Mucosa of rectum (tissue), 2 donors: Measurements from ENCODE around the gene ADAMTS14.

Experiments used
- H3K27ac ChIP-seq, 2 donors: one replicate each; pipeline ENCODE4 v1.7.0; 2013; ENCODE audit warnings: inconsistent platforms in 2 of 2, low read depth in 2 of 2, low read length in 2 of 2
- H3K27me3 ChIP-seq, 2 donors: one replicate each; pipeline ENCODE4 v1.7.0; 2013; ENCODE audit warnings: low read length in 2 of 2; ENCODE audit not compliant: control insufficient read depth in 2 of 2, insufficient read depth in 2 of 2
- H3K36me3 ChIP-seq, 2 donors: one replicate each; pipeline ENCODE4 v1.7.0; 2013; ENCODE audit warnings: low read length in 2 of 2; ENCODE audit not compliant: control insufficient read depth in 2 of 2, insufficient read depth in 2 of 2
- H3K4me1 ChIP-seq, 2 donors: one replicate each; pipeline ENCODE4 v1.7.0; 2013; ENCODE audit warnings: low read length in 2 of 2, mild to moderate bottlenecking in 1 of 2; ENCODE audit not compliant: control insufficient read depth in 2 of 2, insufficient read depth in 2 of 2
- H3K4me3 ChIP-seq, 2 donors: one replicate each; pipeline ENCODE4 v1.7.0; 2013; ENCODE audit warnings: low read length in 2 of 2
- H3K9ac ChIP-seq, 2 donors: one replicate each; pipeline ENCODE4 v1.7.0; 2013; ENCODE audit warnings: low read length in 2 of 2, low read depth in 1 of 2, mild to moderate bottlenecking in 1 of 2
- H3K9me3 ChIP-seq, 2 donors: one replicate each; pipeline ENCODE4 v1.7.0; 2013; ENCODE audit warnings: low read length in 2 of 2; ENCODE audit not compliant: control insufficient read depth in 2 of 2
- donor health status: healthy.
- donor health status: Normal muscosa, but diverticular disease.

The ADAMTS14 gene

DNA sequence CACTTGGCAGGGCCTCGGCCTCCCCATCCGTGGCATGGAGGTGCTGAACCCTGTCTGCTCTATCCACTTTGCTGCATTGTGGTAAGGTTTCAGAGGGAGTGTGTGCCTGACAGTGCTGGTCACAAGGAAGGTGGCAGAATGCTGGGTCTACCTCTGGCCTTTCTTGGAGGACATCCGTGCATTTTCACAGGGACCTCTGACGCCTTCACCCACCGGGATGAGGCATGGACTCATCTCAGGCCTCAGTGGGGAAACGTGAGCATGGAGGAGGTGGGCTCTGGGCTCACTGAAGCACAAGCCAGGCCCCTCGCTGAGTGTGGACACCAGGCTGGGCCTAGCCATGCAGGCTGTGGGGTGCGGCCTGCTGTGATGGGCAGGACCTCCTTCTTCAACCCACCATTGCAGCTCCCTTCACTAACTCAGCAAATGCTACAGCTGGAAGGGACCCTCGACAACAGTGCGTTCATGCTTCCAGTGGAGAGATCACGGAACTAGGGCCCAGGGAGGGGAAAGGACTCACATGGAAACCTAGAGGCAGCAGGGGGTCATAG, 104.2 kb downstream of the ADAMTS14 start:
- Histone ChIP-seq H3K36me3 (no peaks in the 10 kb centered on the region), H3K27ac (no peak overlapping the region), H3K4me1 (peaks cover 5 to 10% of the 10 kb centered on the region in 2 donors), H3K9ac (no peak overlapping the region), H3K27me3 (no peaks in the 10 kb centered on the region), H3K9me3 (no peaks in the 10 kb centered on the region), H3K4me3 (no peak overlapping the region)

GRCh38 chr10:70777063-70777875, 105.0 kb downstream of the ADAMTS14 start:
- no peaks in the 10 kb centered on the region for H3K36me3 ChIP-seq
- no peaks in the 10 kb centered on the region for H3K9me3 ChIP-seq
- peaks cover 5 to 10% of the 10 kb centered on the region in 2 donors for H3K4me1 ChIP-seq
- H3K9ac ChIP-seq: no peak overlapping the region
- H3K4me3 ChIP-seq: no peak overlapping the region
- no peaks in the 10 kb centered on the region for H3K27me3 ChIP-seq
- H3K27ac ChIP-seq: no peak overlapping the region

DNA sequence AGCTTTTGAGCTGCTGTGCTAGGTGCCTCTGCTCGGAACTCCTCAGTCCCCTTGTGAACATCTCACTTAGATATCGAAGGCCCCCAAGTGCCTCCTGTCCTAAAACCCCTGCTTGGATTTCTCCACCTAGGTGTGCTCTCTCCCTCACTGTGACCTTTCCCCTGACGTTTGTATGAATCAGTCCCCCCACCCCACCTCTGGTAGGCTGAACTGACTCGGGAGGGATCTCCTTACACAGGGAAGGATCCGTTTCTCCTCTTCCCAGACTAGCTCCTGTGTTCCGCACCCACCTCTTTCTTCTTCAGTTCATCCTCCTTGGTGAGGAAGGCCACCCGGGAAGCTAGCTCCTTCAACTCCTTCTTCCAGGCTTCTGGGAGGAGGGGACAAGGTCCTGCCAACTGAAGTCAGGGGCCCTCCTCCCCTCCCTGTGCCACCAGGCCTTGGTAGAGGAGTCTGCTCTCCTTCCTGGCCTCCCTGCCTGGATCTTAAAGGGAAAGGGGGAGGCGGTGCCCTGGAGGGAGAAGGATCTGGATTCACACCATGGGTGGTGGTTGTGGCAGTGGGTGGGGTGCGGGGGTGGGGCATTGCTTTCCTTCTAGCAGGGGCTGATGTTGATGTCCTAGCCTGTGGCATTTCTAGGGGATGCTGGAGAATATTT, 106.1 kb downstream of the ADAMTS14 start:
- H3K4me1 ChIP-seq: peaks cover 5 to 10% of the 10 kb centered on the region in 2 donors
- H3K9me3 ChIP-seq: no peaks in the 10 kb centered on the region
- H3K4me3 ChIP-seq: no peak overlapping the region
- H3K27me3 ChIP-seq: no peaks in the 10 kb centered on the region
- no peak overlapping the region for H3K9ac ChIP-seq
- H3K36me3 ChIP-seq: no peaks in the 10 kb centered on the region
- H3K27ac ChIP-seq: no peak overlapping the region

DNA sequence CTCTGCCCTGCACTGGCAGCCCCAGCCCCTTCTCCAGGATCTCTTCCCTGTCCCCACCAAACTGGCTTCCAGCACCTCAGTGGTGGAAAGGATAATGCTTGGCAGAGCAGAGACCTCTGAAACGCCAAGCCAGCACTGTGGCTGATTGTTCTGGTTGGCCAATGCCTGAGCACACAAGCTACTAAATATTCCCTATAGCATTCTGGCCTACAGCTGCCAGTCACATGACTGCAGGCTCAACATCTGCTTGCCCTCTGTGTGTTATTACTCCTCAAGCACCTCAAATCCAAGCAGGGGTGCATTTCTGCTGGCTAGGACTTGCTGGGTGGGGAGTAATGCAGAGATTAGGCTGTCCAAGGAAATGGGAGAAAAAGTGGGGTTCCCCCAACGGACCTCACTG, 106.8 kb downstream of the ADAMTS14 start:
- peaks cover 5 to 10% of the 10 kb centered on the region in 2 donors for H3K4me1 ChIP-seq
- H3K4me3 ChIP-seq: no peak overlapping the region
- H3K9me3 ChIP-seq: no peaks in the 10 kb centered on the region
- no peak overlapping the region for H3K9ac ChIP-seq
- H3K27ac ChIP-seq: no peak overlapping the region
- H3K36me3 ChIP-seq: no peaks in the 10 kb centered on the region
- no peaks in the 10 kb centered on the region for H3K27me3 ChIP-seq

GRCh38 chr10:70779511-70780369, 107.4 kb downstream of the ADAMTS14 start:
- Histone ChIP-seq H3K9ac (no peak overlapping the region), H3K9me3 (no peaks in the 10 kb centered on the region), H3K27me3 (no peaks in the 10 kb centered on the region), H3K4me1 (peaks cover 5 to 10% of the 10 kb centered on the region in 2 donors), H3K4me3 (no peak overlapping the region), H3K36me3 (no peaks in the 10 kb centered on the region), H3K27ac (no peak overlapping the region)

DNA sequence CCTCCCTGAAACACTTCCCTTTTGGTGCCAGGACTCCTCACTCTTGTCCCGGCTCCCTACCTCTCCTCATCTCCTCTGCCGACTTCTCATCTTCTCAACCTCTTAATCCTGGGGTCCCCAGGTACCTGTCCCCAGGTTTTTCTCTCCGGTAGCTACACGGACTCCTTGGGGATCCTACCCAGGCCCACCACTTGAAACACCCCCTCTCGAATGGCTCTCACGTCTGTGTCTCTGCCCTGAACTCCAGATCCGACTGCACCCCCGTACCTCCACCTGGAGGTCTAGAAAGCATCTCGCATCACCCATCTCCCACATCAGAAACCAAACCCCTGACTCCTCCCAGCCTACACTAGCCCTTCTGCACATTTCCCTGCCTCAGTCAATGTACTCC, 108.1 kb downstream of the ADAMTS14 start:
- no peak overlapping the region for H3K9ac ChIP-seq
- no peak overlapping the region for H3K4me3 ChIP-seq
- H3K4me1 ChIP-seq: peaks cover 5 to 10% of the 10 kb centered on the region in 2 donors
- H3K27me3 ChIP-seq: no peaks in the 10 kb centered on the region
- no peaks in the 10 kb centered on the region for H3K36me3 ChIP-seq
- no peaks in the 10 kb centered on the region for H3K9me3 ChIP-seq
- no peak overlapping the region for H3K27ac ChIP-seq

GRCh38 chr10:70780772-70781171, 108.5 kb downstream of the ADAMTS14 start:
- H3K4me3 ChIP-seq: no peak overlapping the region
- H3K27ac ChIP-seq: no peak overlapping the region
- H3K36me3 ChIP-seq: no peaks in the 10 kb centered on the region
- H3K27me3 ChIP-seq: no peaks in the 10 kb centered on the region
- H3K4me1 ChIP-seq: peaks cover 5 to 10% of the 10 kb centered on the region in 2 donors
- H3K9ac ChIP-seq: no peak overlapping the region
- no peaks in the 10 kb centered on the region for H3K9me3 ChIP-seq

GRCh38 chr10:70781461-70782051, 109.2 kb downstream of the ADAMTS14 start:
- Histone ChIP-seq H3K9me3 (no peaks in the 10 kb centered on the region), H3K27ac (no peak overlapping the region), H3K4me3 (no peak overlapping the region), H3K36me3 (no peaks in the 10 kb centered on the region), H3K4me1 (peaks cover 5 to 10% of the 10 kb centered on the region in 2 donors), H3K9ac (no peak overlapping the region), H3K27me3 (no peaks in the 10 kb centered on the region)

DNA sequence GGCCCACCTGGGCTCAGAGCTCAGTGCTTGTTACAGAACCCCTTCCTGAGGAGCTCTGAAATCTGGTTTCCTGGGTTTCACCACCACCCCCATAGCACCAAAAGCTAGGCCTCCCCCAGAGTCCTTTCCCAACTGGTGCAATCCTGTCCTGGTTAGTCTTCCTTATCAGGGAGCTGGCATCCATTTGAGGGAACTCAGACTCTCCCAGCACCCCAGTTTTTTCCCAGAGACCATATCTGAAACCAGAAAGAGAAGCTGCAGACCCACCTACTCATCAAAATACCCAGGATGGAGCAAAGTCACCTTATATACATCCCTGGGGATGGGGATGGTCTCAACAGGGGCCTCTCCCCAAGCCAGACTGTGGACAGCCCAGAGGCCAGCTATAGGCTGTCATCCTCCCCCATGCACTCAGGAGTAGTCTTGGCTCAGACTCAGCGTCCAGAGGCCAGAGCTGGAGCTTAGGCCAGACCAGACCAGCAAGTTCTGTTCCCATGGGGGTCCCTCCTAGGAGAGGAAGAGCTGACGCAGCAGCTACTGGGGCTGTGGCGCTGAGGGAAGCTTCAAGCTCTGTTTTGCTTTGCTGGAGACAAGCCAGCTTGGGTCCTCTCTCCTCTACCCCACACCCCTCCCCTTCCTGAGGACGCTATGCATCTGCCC, 109.9 kb downstream of the ADAMTS14 start:
- no peak overlapping the region for H3K27ac ChIP-seq
- H3K9me3 ChIP-seq: no peaks in the 10 kb centered on the region
- H3K4me3 ChIP-seq: no peak overlapping the region
- peaks cover 5 to 10% of the 10 kb centered on the region in 2 donors for H3K4me1 ChIP-seq
- no peaks in the 10 kb centered on the region for H3K36me3 ChIP-seq
- H3K9ac ChIP-seq: no peak overlapping the region
- H3K27me3 ChIP-seq: no peaks in the 10 kb centered on the region
